Measurements from ENCODE around the gene DHX8. TPM values are rescaled to one million over a fixed set of nuclear protein-coding genes. Genes with fewer than 3 reads are reported as not detected.

DHX8 gene
- polyA plus RNA-seq, 1 of the 3 experiments (the other 2 are of a cell fraction): 31.3 TPM

DNA sequence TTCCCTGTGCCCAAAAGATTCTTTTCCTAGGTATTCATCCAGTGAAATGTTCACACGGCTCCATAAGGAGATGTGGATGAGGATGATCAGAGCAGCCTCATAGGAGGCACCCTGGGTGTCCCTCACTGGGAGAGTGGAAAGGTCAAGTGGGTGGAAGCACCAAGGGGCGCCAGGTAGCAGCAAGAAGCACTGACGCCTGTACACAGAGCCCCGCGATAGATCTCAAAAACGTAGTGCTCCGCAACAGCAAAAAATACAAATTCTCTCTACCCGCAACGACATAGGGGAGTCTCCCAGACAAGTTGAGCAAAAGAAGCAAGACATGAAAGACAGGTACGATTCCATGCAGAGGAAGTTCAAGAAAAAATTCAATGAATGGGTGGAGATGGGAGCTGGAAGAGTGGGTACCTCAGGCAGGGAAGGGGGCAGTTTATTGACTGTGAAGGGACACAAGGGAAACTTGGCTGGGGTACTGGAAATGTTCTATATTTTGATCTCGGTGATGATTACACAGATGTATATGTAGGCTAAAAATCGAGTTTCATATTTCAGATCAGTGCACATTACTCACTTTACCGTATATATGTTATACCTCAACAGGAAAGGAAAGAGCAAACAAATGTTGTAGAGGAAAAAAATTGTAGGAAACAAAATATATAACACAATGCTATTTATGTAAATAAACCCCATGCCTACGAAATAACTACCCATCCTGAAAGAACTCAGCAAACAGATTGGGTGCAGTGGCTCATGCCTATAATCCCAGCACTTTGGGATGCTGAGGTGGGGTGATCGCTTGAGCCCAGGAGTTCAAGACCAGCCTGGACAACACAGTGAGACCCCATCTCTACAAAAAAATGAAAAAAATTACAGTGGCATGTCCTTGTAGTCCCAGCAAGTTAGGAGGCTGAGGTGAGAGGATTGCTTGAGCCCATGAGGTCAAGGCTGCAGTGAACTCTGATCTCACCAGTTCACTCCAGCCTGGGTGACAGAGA lies 80.1 kb downstream of the DHX8 start:
- 81% methylated on average over 15 of the region's 15 CpGs for WGBS (ENCODE audit: low lambda C conversion rate)

DNA sequence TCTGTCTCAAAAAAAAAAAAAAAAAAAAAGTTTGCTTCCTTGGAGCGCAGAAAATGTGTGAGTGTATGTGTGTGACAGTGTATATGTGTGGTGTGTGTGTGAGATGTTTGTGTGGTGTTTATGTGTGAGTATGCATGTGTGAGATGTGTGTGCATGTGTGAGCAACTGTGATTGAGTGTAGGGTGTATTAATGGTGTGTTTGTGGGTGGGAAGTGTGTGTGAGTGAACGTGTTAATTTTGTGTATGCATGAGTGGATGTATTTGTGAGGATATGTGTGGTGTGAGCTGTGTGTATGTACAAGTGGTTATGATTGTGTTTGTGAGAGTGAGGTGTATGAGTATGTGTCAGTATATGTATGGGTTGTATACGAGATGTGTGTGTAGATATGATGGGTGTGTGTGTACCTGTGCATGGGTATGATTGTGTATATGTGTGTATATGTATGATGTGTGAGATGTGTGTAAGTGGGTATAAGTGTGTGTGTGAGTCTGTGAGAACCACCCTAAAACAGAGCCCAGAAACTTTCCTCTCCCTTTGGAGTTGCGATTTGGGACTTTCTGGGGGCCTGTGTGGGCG lies 84.8 kb downstream of the DHX8 start:
- ChIA-PET POLR2A (no interaction called here), CTCF (interaction anchor here (0.7 to 1.4 kb wide), 5 partner anchors 8 to 191 kb away, joined by 3 to 4 read pairs (median 4); no protein-coding TSS in a partner anchor)

More for the DNA sequence above, 80.1 kb downstream of the DHX8 start:
- Histone ChIP-seq H3K4me2 (no peak overlapping the region), H3K27me3 (ENCODE audit: insufficient read depth) (no peaks in the 10 kb centered on the region), H2AFZ (ENCODE audit: low read depth) (no peak overlapping the region), H3K36me3 (replicated peaks in 1 of 2; ENCODE audit: control insufficient read depth in 1 of 2, insufficient read depth in 2 of 2, low read length in 1 of 2) (no peaks in the 10 kb centered on the region), H3K4me3 (ENCODE audit: low read depth in 2 of 2, low read length in 1 of 2) (no peak overlapping the region), H3K4me1 (ENCODE audit: control insufficient read depth in 1 of 2, insufficient read depth in 2 of 2, low read depth in 1 of 2, low read length in 1 of 2) (no peaks in the 10 kb centered on the region), H3K27ac (ENCODE audit: low read depth in 2 of 2, low read length in 1 of 2) (no peak overlapping the region), H3K9me2 (no peaks in the 10 kb centered on the region), H3K9ac (no peak overlapping the region), H3F3A (replicated peaks; ENCODE audit: insufficient read depth) (no peaks in the 10 kb centered on the region), H4K20me1 (ENCODE audit: insufficient read depth) (no peaks in the 10 kb centered on the region), H3K9me3 (no peaks in the 10 kb centered on the region), H3K79me2 (ENCODE audit: insufficient read depth) (no peaks in the 10 kb centered on the region)
- CTCF ChIA-PET: interaction anchor here (0.7 to 2.1 kb wide), 3 partner anchors 12 to 110 kb away, joined by 3 to 8 read pairs (median 8); no protein-coding TSS in a partner anchor
- POLR2A ChIA-PET: no interaction called here
- no peak for DNase-seq
- TF ChIP-seq, protein P1, sequence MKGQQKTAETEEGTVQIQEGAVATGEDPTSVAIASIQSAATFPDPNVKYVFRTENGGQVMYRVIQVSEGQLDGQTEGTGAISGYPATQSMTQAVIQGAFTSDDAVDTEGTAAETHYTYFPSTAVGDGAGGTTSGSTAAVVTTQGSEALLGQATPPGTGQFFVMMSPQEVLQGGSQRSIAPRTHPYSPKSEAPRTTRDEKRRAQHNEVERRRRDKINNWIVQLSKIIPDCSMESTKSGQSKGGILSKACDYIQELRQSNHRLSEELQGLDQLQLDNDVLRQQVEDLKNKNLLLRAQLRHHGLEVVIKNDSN (IDR thresholded peaks at IDR 0.05; ENCODE audit: borderline replicate concordance, low read depth): no peak

DNA sequence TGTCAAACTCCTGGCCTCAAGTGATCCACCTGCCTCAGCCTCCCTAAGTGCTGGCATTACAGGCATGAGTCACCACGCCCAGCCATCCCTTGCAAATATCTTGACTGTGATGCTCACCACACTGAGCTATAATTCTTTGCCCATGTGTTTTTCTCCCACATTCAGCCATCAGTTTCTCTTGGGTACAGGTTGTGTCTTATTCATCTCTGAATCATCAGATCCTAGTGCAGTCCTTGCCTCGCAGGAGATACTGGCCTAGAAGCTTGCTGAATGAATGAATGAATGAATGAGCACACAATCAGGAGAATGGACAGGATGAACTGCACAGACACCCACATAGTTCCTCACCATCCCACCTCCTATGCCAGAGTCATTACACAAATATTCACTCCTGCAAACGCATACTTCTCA lies 86.7 kb downstream of the DHX8 start:
- H3K4me3 ChIP-seq (ENCODE audit: low read depth in 2 of 2, low read length in 1 of 2): no peak overlapping the region
- no peaks in the 10 kb centered on the region for H3K36me3 ChIP-seq (replicated peaks in 1 of 2; ENCODE audit: control insufficient read depth in 1 of 2, insufficient read depth in 2 of 2, low read length in 1 of 2)
- H3K4me2 ChIP-seq: no peak overlapping the region
- peaks cover 18% of the 10 kb centered on the region for H3F3A ChIP-seq (replicated peaks; ENCODE audit: insufficient read depth)
- H3K27ac ChIP-seq (ENCODE audit: low read depth in 2 of 2, low read length in 1 of 2): peak overlapping the region in 1 of 2 experiments; percentile 17; a peak in 2 of 4 replicates
- no peaks in the 10 kb centered on the region for H3K9me2 ChIP-seq
- ChIA-PET CTCF (interaction anchor here (0.7 to 1.3 kb wide), 2 partner anchors 16 to 49 kb away, joined by 3 read pairs; no protein-coding TSS in a partner anchor), POLR2A (interaction anchor here (1.2 kb wide), 1 partner anchor 24 kb away, joined by 3 read pairs; the partner anchor contains the start of gene ETV4)
- no peaks in the 10 kb centered on the region for H3K4me1 ChIP-seq (ENCODE audit: control insufficient read depth in 1 of 2, insufficient read depth in 2 of 2, low read depth in 1 of 2, low read length in 1 of 2)
- 24% methylated on average over 3 of the region's 3 CpGs for WGBS (ENCODE audit: low lambda C conversion rate)
- no peaks in the 10 kb centered on the region for H3K79me2 ChIP-seq (ENCODE audit: insufficient read depth)
- no peaks in the 10 kb centered on the region for H3K27me3 ChIP-seq (ENCODE audit: insufficient read depth)
- H4K20me1 ChIP-seq (ENCODE audit: insufficient read depth): no peaks in the 10 kb centered on the region
- no peaks in the 10 kb centered on the region for H3K9me3 ChIP-seq
- no peak for DNase-seq
- H3K9ac ChIP-seq: no peak overlapping the region
- no peak overlapping the region for H2AFZ ChIP-seq (ENCODE audit: low read depth)
- TF ChIP-seq, protein P2, sequence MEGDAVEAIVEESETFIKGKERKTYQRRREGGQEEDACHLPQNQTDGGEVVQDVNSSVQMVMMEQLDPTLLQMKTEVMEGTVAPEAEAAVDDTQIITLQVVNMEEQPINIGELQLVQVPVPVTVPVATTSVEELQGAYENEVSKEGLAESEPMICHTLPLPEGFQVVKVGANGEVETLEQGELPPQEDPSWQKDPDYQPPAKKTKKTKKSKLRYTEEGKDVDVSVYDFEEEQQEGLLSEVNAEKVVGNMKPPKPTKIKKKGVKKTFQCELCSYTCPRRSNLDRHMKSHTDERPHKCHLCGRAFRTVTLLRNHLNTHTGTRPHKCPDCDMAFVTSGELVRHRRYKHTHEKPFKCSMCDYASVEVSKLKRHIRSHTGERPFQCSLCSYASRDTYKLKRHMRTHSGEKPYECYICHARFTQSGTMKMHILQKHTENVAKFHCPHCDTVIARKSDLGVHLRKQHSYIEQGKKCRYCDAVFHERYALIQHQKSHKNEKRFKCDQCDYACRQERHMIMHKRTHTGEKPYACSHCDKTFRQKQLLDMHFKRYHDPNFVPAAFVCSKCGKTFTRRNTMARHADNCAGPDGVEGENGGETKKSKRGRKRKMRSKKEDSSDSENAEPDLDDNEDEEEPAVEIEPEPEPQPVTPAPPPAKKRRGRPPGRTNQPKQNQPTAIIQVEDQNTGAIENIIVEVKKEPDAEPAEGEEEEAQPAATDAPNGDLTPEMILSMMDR (IDR thresholded peaks at IDR 0.05): no peak
- TF ChIP-seq TCF12 (IDR thresholded peaks at IDR 0.05) (peak; percentile 85), CHD2 (IDR thresholded peaks at IDR 0.05; ENCODE audit: low read length, partially characterized antibody) (no peak), FOSL2 (IDR thresholded peaks at IDR 0.05; ENCODE audit: borderline replicate concordance, low read depth) (peak; percentile 76; the same call in 1 of the 2 replicates), NFIC (IDR thresholded peaks at IDR 0.05; ENCODE audit: borderline replicate concordance) (peak; percentile 15; the same call in 1 of the 2 replicates), GABPA (IDR thresholded peaks at IDR 0.05; ENCODE audit: low read depth) (no peak), NRF1 (IDR thresholded peaks at IDR 0.05; ENCODE audit: low read depth, low read length) (no peak), POLR2AphosphoS5 (IDR thresholded peaks at IDR 0.05; ENCODE audit: low read depth, low read length) (no peak)
- TF ChIP-seq, protein P3, sequence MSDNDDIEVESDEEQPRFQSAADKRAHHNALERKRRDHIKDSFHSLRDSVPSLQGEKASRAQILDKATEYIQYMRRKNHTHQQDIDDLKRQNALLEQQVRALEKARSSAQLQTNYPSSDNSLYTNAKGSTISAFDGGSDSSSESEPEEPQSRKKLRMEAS (IDR thresholded peaks at IDR 0.05; ENCODE audit: low read depth): peak; percentile 74; the same call in 1 of the 2 replicates
- TF ChIP-seq, protein P4, sequence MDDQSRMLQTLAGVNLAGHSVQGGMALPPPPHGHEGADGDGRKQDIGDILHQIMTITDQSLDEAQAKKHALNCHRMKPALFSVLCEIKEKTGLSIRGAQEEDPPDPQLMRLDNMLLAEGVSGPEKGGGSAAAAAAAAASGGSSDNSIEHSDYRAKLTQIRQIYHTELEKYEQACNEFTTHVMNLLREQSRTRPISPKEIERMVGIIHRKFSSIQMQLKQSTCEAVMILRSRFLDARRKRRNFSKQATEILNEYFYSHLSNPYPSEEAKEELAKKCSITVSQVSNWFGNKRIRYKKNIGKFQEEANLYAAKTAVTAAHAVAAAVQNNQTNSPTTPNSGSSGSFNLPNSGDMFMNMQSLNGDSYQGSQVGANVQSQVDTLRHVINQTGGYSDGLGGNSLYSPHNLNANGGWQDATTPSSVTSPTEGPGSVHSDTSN (IDR thresholded peaks at IDR 0.05): peak; percentile 77

More for the DNA sequence above, 84.8 kb downstream of the DHX8 start:
- Histone ChIP-seq H3F3A (replicated peaks; ENCODE audit: insufficient read depth) (peaks cover 18% of the 10 kb centered on the region), H3K4me3 (ENCODE audit: low read depth in 2 of 2, low read length in 1 of 2) (no peak overlapping the region), H3K9me2 (no peaks in the 10 kb centered on the region), H4K20me1 (ENCODE audit: insufficient read depth) (no peaks in the 10 kb centered on the region), H3K4me1 (ENCODE audit: control insufficient read depth in 1 of 2, insufficient read depth in 2 of 2, low read depth in 1 of 2, low read length in 1 of 2) (no peaks in the 10 kb centered on the region), H3K27ac (ENCODE audit: low read depth in 2 of 2, low read length in 1 of 2) (no peak overlapping the region), H3K9ac (no peak overlapping the region), H3K9me3 (no peaks in the 10 kb centered on the region), H3K4me2 (no peak overlapping the region), H2AFZ (ENCODE audit: low read depth) (no peak overlapping the region), H3K27me3 (ENCODE audit: insufficient read depth) (no peaks in the 10 kb centered on the region), H3K79me2 (ENCODE audit: insufficient read depth) (no peaks in the 10 kb centered on the region), H3K36me3 (replicated peaks in 1 of 2; ENCODE audit: control insufficient read depth in 1 of 2, insufficient read depth in 2 of 2, low read length in 1 of 2) (no peaks in the 10 kb centered on the region)
- TF ChIP-seq EP300 (IDR thresholded peaks at IDR 0.05; ENCODE audit: borderline replicate concordance in 1 of 2, low read depth in 1 of 2, low read length in 1 of 2): no peak
- TF ChIP-seq EZH2phosphoT487 (IDR thresholded peaks at IDR 0.05; ENCODE audit: borderline replicate concordance, low read depth): no peak
- TF ChIP-seq FOXM1 (IDR thresholded peaks at IDR 0.05; ENCODE audit: low read depth): no peak
- TF ChIP-seq RCOR1 (IDR thresholded peaks at IDR 0.05; ENCODE audit: low read length): no peak
- no peak for TF ChIP-seq FOSL2 (IDR thresholded peaks at IDR 0.05; ENCODE audit: borderline replicate concordance, low read depth)
- no peak for TF ChIP-seq NFIC (IDR thresholded peaks at IDR 0.05; ENCODE audit: borderline replicate concordance)
- TF ChIP-seq ELF1 (IDR thresholded peaks at IDR 0.05): no peak
- TF ChIP-seq POLR2AphosphoS5 (IDR thresholded peaks at IDR 0.05; ENCODE audit: low read depth, low read length): no peak
- no peak for TF ChIP-seq YY1 (IDR thresholded peaks at IDR 0.05; ENCODE audit: low read depth)
- no peak for TF ChIP-seq JUND (IDR thresholded peaks at IDR 0.05)
- TF ChIP-seq SMC3 (IDR thresholded peaks at IDR 0.05; ENCODE audit: low read depth, low read length): no peak
- no peak for TF ChIP-seq RAD21 (IDR thresholded peaks at IDR 0.05; ENCODE audit: low read length)
- no peak for TF ChIP-seq CHD2 (IDR thresholded peaks at IDR 0.05; ENCODE audit: low read length, partially characterized antibody)
- 95% methylated on average over 5 of the region's 5 CpGs for WGBS (ENCODE audit: low lambda C conversion rate)
- DNase-seq: no peak

Data from SK-N-SH (cell line).